Progenitor cell of endocrine pancreas (in vitro differentiated cells): ENCODE measurements around the gene SLC7A1. TPM values are rescaled to one million over a fixed set of nuclear protein-coding genes. Genes with fewer than 3 reads are reported as not detected.

ENCODE experiments used
- DNase-seq: peaks from one replicate; pipeline ENCODE4 v3.0.0; 2021; ENCODE audit warnings: low spot score; ENCODE audit not compliant: unreplicated experiment
- H3K27ac Mint-ChIP-seq: 2 replicates; pipeline ENCODE4 v1.8.0; 2021; ENCODE audit warnings: mild to moderate bottlenecking, moderate library complexity, mixed read lengths
- H3K27me3 Mint-ChIP-seq: 2 replicates; pipeline ENCODE4 v1.8.0; 2021; ENCODE audit warnings: mixed read lengths
- H3K36me3 Mint-ChIP-seq: 2 replicates; pipeline ENCODE4 v1.8.0; 2022; ENCODE audit warnings: mixed read lengths; ENCODE audit not compliant: insufficient read depth
- H3K4me1 Mint-ChIP-seq: 2 replicates; pipeline ENCODE4 v1.8.0; 2021; ENCODE audit warnings: low read depth, mixed read lengths
- H3K4me3 Mint-ChIP-seq: 2 replicates; pipeline ENCODE4 v1.8.0; 2021; ENCODE audit warnings: low read depth, mild to moderate bottlenecking, moderate library complexity, mixed read lengths
- H3K9me3 Mint-ChIP-seq: 2 replicates; pipeline ENCODE4 v1.8.0; 2021; ENCODE audit warnings: low read depth, mixed read lengths
- CTCF ChIP-seq: fragments of 200-600 bp; sonication (generic); IDR thresholded peaks from one replicate; pipeline ENCODE4 v1.5.0; 2021; ENCODE audit warnings: antibody characterized with exemption, mild to moderate bottlenecking; ENCODE audit not compliant: unreplicated experiment
- total RNA-seq: library from RNA; stranded (reverse); gene quantifications from 2 replicates; pipeline ENCODE4 v1.2.1, GENCODE V29; 2021

Gene SLC7A1
- total RNA-seq, 1 donor from 2014 or later, result 31.3 TPM

DNA sequence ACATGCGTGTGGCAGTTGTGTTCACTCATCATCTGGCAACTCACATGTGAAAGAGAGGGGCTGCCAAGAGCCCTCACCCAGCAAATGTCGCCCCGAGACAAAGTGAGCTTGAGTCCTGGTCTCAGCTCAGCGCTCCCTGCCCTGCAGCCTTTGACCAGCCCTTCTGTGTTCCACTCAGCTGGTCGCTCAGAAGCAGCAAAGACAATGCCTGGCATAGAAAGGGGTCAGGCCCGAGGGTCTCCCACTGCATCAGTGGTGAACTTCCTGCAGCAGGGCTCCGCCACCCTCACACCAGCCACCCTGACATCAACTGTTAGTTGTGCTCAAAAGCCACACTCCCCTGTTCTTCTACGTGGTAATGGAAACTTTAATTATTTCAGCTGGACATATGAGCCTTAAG, 68.0 kb downstream of the SLC7A1 start:
- TF ChIP-seq CTCF, result no peak
- Mint-ChIP-seq H3K4me1 (no peaks in the 10 kb centered on the region), H3K36me3 (peaks cover 13% of the 10 kb centered on the region), H3K27me3 (no peaks in the 10 kb centered on the region), H3K27ac (no peak overlapping the region), H3K4me3 (no peak overlapping the region), H3K9me3 (no peaks in the 10 kb centered on the region)
- DNase-seq, result no peak

DNA sequence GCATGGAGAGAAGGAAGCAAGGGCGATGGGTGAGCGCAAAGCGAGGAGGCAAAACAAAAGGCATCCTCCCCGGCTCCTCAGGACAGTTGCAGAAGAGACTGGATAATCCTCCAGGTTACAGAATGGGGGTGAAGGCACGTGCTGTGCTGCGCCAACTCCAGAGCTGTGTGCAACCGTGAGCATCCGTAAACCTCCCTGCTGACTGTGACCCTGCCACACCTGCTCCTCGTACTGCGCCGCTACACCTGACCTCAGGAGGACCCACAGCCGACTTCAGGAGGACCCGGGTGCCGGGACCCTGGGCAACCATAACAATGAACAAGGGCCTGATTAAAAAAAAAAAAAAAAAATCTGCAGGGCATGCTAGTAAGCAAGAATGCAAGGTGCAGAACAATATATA, 68.7 kb downstream of the SLC7A1 start:
- no peaks in the 10 kb centered on the region for H3K27me3 Mint-ChIP-seq
- H3K36me3 Mint-ChIP-seq, result peaks cover 19% of the 10 kb centered on the region
- no peak for DNase-seq
- H3K4me1 Mint-ChIP-seq, result no peaks in the 10 kb centered on the region
- TF ChIP-seq CTCF, result no peak
- no peak overlapping the region for H3K4me3 Mint-ChIP-seq
- no peak overlapping the region for H3K27ac Mint-ChIP-seq
- H3K9me3 Mint-ChIP-seq, result no peaks in the 10 kb centered on the region

GRCh38 chr13:29525757-29526156, 69.7 kb downstream of the SLC7A1 start:
- Mint-ChIP-seq H3K4me1 (no peaks in the 10 kb centered on the region), H3K9me3 (no peaks in the 10 kb centered on the region), H3K4me3 (no peak overlapping the region), H3K36me3 (peaks cover 19% of the 10 kb centered on the region), H3K27ac (no peak overlapping the region), H3K27me3 (no peaks in the 10 kb centered on the region)
- DNase-seq, result no peak
- no peak for TF ChIP-seq CTCF

DNA sequence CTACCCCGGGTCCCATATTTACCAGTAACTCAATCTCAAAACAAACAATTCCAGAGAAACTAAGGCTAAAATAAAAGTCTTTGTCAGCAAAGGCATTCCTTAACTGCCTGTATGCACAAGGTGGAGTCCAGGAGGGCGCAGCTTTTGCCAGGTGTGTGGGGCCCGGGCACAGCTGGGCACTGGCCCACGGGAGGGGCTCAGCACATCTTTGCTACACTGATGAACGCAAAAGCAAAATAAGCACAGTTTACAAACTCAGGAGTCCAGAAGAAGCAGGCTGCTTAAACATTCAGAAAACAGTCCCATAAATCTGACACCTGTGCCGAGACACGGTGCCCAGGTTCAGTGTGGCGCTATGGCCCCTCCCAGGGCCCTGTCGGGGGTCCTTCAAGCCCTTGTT, 70.8 kb downstream of the SLC7A1 start:
- Mint-ChIP-seq H3K27me3 (no peaks in the 10 kb centered on the region), H3K4me1 (no peaks in the 10 kb centered on the region), H3K27ac (no peak overlapping the region), H3K36me3 (peaks cover 22% of the 10 kb centered on the region), H3K4me3 (no peak overlapping the region), H3K9me3 (no peaks in the 10 kb centered on the region)
- no peak for TF ChIP-seq CTCF
- DNase-seq, result no peak

DNA sequence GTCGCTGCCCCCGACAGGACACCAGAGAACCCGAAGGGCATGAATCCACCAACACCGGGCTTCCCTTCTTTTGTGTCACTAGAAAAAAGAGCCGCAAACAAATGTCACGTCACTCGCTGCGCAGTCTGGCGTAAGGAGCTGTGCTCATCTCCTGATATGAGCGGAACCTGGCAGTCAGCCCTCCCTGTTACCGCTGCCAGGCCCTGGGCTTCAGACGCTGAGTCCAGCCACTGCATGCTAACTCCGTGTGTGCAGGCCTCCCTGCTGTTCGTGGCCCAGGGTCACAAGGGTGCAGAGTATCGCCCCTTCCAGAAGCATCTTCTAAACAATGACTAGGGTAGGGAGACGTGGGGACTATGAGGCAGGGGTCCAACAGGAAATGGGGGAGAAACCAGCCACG, 71.3 kb downstream of the SLC7A1 start:
- Mint-ChIP-seq H3K9me3 (no peaks in the 10 kb centered on the region), H3K27me3 (no peaks in the 10 kb centered on the region), H3K27ac (no peak overlapping the region), H3K36me3 (peaks cover 17% of the 10 kb centered on the region), H3K4me3 (no peak overlapping the region), H3K4me1 (no peaks in the 10 kb centered on the region)
- DNase-seq, result no peak
- TF ChIP-seq CTCF, result no peak
